ENCODE measurements around the gene LMOD1. TPM values are rescaled to one million over a fixed set of nuclear protein-coding genes. Genes with fewer than 3 reads are reported as not detected.
A peak's percentile ranks its signal among the peaks of the same experiment; 100 is the strongest.
"Not testable (repeated sequence)": the region's sequence is repeated elsewhere in the genome, so short reads cannot be mapped to it uniquely, and the experiment has no call there.

The LMOD1 gene
- polyA plus RNA-seq, 1 experiment, result 41.1 TPM

DNA sequence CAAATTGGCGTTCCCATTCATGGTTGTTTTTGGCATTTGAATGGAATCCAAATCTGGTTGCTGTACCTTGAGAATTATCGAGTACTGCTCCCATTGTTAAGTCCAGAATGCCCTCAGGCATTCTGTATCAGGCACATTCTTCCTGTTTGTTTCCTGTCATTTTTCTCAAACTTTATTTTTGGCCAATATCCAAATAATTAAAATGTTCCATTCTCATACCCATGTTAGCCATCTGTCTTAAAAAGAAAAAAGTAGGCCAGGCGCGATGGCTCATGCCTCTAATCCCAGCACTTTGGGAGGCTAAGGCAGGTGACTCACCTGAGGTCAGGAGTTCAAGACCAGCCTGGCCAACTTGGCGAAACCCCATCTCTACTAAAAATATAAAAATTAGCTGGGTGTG is 86.9 kb downstream of the LMOD1 start:
- Histone ChIP-seq H3K27ac (ENCODE audit: low read depth, low read length) (no peak overlapping the region), H3K9me3 (ENCODE audit: control insufficient read depth, insufficient read depth, low read length) (no peaks in the 10 kb centered on the region), H3K4me3 (ENCODE audit: low read depth, low read length) (no peak overlapping the region), H3K27me3 (ENCODE audit: control insufficient read depth, insufficient read depth, low read length) (no peaks in the 10 kb centered on the region)
- TF ChIP-seq, protein P1, sequence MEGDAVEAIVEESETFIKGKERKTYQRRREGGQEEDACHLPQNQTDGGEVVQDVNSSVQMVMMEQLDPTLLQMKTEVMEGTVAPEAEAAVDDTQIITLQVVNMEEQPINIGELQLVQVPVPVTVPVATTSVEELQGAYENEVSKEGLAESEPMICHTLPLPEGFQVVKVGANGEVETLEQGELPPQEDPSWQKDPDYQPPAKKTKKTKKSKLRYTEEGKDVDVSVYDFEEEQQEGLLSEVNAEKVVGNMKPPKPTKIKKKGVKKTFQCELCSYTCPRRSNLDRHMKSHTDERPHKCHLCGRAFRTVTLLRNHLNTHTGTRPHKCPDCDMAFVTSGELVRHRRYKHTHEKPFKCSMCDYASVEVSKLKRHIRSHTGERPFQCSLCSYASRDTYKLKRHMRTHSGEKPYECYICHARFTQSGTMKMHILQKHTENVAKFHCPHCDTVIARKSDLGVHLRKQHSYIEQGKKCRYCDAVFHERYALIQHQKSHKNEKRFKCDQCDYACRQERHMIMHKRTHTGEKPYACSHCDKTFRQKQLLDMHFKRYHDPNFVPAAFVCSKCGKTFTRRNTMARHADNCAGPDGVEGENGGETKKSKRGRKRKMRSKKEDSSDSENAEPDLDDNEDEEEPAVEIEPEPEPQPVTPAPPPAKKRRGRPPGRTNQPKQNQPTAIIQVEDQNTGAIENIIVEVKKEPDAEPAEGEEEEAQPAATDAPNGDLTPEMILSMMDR (IDR thresholded peaks at IDR 0.05; ENCODE audit: low read depth, low read length), result no peak
- no peak for DNase-seq (ENCODE audit: low read depth, low spot score)
- ChIA-PET POLR2A (no interaction called here), CTCF (no interaction called here)

DNA sequence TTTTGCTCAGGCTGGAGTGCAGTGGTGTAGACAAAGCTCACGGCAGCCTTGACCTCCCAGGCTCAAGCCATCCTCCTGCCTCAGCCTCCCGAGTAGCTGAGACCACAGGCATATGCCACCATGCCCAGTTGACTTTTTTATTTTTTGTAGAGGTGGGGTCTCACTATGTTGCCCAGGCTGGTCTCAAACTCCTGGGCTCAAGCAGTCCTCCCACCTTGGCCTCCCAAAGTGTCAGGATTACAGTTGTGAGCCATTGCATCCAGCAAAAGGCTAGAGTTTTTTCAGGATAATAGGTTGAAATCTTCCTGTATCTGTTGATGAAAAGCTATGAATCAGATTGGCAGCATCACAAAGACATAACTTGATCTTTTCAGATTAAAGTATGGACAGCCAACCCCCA is 89.6 kb downstream of the LMOD1 start:
- H3K27me3 ChIP-seq (ENCODE audit: control insufficient read depth, insufficient read depth, low read length); H3K27ac ChIP-seq (ENCODE audit: low read depth, low read length); POLR2A ChIA-PET; H3K9me3 ChIP-seq (ENCODE audit: control insufficient read depth, insufficient read depth, low read length); H3K4me3 ChIP-seq (ENCODE audit: low read depth, low read length); CTCF ChIA-PET; DNase-seq (ENCODE audit: low read depth, low spot score): not testable (repeated sequence)

DNA sequence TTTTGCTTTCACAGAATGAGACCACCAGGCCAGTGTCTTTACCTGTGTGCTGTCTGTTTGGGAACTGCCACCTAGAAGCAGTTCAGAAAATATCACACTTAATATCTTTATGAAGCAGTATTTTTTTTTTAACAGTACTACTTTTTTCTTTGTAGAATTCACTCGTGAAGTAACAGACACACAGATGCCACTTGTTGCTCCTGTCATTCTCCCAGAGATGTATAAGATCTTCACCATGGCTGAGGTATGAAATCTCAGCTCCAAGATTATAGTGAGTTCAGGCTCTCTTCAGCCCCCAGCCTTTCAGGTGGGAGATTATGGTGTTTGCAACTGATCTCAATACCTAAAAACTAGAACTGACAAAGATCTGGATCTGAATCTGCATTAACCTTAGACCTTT is 94.4 kb downstream of the LMOD1 start:
- no peak overlapping the region for H3K4me3 ChIP-seq (ENCODE audit: low read depth, low read length)
- ChIA-PET CTCF (no interaction called here), POLR2A (no interaction called here)
- no peaks in the 10 kb centered on the region for H3K27me3 ChIP-seq (ENCODE audit: control insufficient read depth, insufficient read depth, low read length)
- TF ChIP-seq, protein P1 (IDR thresholded peaks at IDR 0.05; ENCODE audit: low read depth, low read length), result no peak
- H3K27ac ChIP-seq (ENCODE audit: low read depth, low read length), result no peak overlapping the region
- H3K9me3 ChIP-seq (ENCODE audit: control insufficient read depth, insufficient read depth, low read length), result no peaks in the 10 kb centered on the region
- DNase-seq (ENCODE audit: low read depth, low spot score), result no peak

DNA sequence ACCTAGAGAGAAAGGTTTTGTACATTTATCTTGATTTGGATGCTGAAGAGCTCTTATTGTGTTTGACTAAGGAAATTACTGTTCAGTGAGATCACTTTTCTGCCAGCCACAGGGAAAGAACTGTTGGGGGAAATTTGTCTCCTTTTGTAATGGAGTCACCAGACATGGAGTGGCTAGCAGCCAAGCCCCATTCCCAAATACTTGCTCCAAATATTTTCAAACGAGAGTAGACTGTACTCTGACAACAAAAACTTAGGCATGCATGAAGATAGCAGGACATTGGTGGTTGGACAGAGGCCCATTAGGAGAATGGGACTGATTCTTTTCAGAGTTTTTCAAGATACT is 96.3 kb downstream of the LMOD1 start:
- Histone ChIP-seq H3K4me3 (ENCODE audit: low read depth, low read length) (no peak overlapping the region), H3K27ac (ENCODE audit: low read depth, low read length) (no peak overlapping the region), H3K9me3 (ENCODE audit: control insufficient read depth, insufficient read depth, low read length) (no peaks in the 10 kb centered on the region), H3K27me3 (ENCODE audit: control insufficient read depth, insufficient read depth, low read length) (no peaks in the 10 kb centered on the region)
- ChIA-PET CTCF (interaction anchor here (1.3 to 2.3 kb wide), 4 partner anchors 21 to 320 kb away, joined by 3 to 10 read pairs (median 6); partner anchors contain the start of gene IPO9), POLR2A (interaction anchor here (1.2 kb wide), 1 partner anchor 381 kb away, joined by 3 read pairs; the partner anchor contains the start of gene PHLDA3)
- peak; percentile 65 for DNase-seq (ENCODE audit: low read depth, low spot score)
- TF ChIP-seq, protein P1 (IDR thresholded peaks at IDR 0.05; ENCODE audit: low read depth, low read length), result no peak

DNA sequence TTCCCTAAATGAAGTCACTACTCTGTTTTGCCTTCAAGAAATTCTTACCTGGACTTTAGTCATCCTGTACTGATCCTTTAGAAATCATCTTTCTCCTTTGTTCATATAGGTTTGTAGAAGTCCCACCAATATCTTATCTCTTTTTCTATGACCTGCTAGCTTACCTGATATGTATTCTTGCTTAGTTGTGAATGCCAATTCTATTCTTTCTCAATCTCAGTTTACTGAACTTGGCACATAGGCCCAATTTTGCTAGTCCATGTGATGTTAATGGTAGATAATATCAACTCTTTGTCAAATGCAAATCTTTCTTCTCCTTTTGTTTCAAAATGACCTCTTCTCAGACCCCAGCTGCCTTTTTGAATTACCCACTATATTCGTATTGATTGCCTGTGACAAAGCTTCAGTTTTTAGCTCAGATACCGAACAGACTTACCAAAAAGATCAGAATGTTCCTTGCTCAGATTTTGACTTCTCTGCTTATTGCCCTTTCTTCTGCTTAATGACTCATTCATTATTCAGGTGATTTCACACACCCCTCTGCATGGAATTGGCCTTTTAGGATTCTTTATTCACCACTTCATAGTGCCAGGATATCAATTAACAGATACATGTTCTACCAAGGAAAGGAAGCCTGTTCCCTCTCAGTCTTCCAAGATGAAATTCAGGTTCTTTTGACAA is 96.8 kb downstream of the LMOD1 start:
- H3K27me3 ChIP-seq (ENCODE audit: control insufficient read depth, insufficient read depth, low read length), result no peaks in the 10 kb centered on the region
- no peaks in the 10 kb centered on the region for H3K9me3 ChIP-seq (ENCODE audit: control insufficient read depth, insufficient read depth, low read length)
- H3K27ac ChIP-seq (ENCODE audit: low read depth, low read length), result peak overlapping the region; percentile 32
- no peak for DNase-seq (ENCODE audit: low read depth, low spot score)
- no peak overlapping the region for H3K4me3 ChIP-seq (ENCODE audit: low read depth, low read length)
- CTCF ChIA-PET, result interaction anchor here (1.3 to 2.3 kb wide), 4 partner anchors 20 to 319 kb away, joined by 3 to 10 read pairs (median 5); partner anchors contain the start of gene IPO9
- TF ChIP-seq, protein P1 (IDR thresholded peaks at IDR 0.05; ENCODE audit: low read depth, low read length), result no peak
- POLR2A ChIA-PET, result interaction anchor here (1.2 kb wide), 1 partner anchor 380 kb away, joined by 3 read pairs; the partner anchor contains the start of gene PHLDA3

Measured in AG04450 (cell line).